ENCODE results near the gene LMNTD1.

DNA sequence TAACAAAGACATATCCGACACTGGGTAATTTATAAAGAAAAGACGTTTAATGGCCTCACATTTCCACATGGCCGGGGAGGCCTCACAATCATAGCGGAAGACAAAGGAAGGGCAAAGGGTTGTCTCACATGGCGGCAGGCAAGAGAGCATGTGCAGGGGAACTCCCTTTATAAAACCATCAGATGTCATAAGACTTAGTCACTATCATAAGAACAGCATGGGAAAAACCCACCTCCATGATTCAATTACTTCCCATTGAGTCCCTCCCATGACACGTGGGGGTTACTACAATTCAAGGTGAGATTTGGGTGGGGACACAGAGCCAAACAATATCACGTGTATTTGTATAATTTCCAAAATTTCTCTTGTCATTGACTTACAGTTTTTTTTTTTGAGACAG, 5.5 kb upstream of the LMNTD1 start:
- TF ChIP-seq CTCF (IDR thresholded peaks at IDR 0.05), result no peak
- TF ChIP-seq ZNF232 (CRISPR knock-in tag; IDR thresholded peaks at IDR 0.05), result no peak
- no peak for TF ChIP-seq USF1 (CRISPR knock-in tag; IDR thresholded peaks at IDR 0.05)
- no peak for TF ChIP-seq FOXP1 (CRISPR knock-in tag; IDR thresholded peaks at IDR 0.05; ENCODE audit: borderline replicate concordance)
- TF ChIP-seq, protein P1, sequence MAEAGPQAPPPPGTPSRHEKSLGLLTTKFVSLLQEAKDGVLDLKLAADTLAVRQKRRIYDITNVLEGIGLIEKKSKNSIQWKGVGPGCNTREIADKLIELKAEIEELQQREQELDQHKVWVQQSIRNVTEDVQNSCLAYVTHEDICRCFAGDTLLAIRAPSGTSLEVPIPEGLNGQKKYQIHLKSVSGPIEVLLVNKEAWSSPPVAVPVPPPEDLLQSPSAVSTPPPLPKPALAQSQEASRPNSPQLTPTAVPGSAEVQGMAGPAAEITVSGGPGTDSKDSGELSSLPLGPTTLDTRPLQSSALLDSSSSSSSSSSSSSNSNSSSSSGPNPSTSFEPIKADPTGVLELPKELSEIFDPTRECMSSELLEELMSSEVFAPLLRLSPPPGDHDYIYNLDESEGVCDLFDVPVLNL (CRISPR knock-in tag; IDR thresholded peaks at IDR 0.05; ENCODE audit: borderline replicate concordance, low read depth), result no peak
- no peak for TF ChIP-seq ZNF121 (CRISPR knock-in tag; IDR thresholded peaks at IDR 0.05)
- TF ChIP-seq OVOL2 (CRISPR knock-in tag; IDR thresholded peaks at IDR 0.05; ENCODE audit: borderline replicate concordance), result no peak
- no peak for TF ChIP-seq CREB1 (CRISPR knock-in tag; IDR thresholded peaks at IDR 0.05)
- TF ChIP-seq, protein P2, sequence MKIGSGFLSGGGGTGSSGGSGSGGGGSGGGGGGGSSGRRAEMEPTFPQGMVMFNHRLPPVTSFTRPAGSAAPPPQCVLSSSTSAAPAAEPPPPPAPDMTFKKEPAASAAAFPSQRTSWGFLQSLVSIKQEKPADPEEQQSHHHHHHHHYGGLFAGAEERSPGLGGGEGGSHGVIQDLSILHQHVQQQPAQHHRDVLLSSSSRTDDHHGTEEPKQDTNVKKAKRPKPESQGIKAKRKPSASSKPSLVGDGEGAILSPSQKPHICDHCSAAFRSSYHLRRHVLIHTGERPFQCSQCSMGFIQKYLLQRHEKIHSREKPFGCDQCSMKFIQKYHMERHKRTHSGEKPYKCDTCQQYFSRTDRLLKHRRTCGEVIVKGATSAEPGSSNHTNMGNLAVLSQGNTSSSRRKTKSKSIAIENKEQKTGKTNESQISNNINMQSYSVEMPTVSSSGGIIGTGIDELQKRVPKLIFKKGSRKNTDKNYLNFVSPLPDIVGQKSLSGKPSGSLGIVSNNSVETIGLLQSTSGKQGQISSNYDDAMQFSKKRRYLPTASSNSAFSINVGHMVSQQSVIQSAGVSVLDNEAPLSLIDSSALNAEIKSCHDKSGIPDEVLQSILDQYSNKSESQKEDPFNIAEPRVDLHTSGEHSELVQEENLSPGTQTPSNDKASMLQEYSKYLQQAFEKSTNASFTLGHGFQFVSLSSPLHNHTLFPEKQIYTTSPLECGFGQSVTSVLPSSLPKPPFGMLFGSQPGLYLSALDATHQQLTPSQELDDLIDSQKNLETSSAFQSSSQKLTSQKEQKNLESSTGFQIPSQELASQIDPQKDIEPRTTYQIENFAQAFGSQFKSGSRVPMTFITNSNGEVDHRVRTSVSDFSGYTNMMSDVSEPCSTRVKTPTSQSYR (CRISPR knock-in tag; IDR thresholded peaks at IDR 0.05), result no peak

Measured in WTC11 (cell line).